SK-N-MC (cell line): ENCODE results near the gene AKAP13.

Experiments
- EZH2 ChIP-seq: fragments of 200-600 bp; sonication (generic); IDR thresholded peaks from one replicate; pipeline ENCODE4 v1.6.1; 2017; ENCODE audit warnings: antibody characterized with exemption
- FOXP2 ChIP-seq: optimal IDR thresholded peaks from 2 replicates; pipeline ENCODE3; 2011; ENCODE audit warnings: mild to moderate bottlenecking, moderate library complexity; ENCODE audit not compliant: insufficient read depth; ENCODE audit errors: extremely low read length, control extremely low read depth
- POLR2AphosphoS5 ChIP-seq: IDR thresholded peaks from 2 replicates; pipeline ENCODE4 v1.6.1; 2012; ENCODE audit warnings: mild to moderate bottlenecking, low read depth, low read length, borderline replicate concordance

DNA sequence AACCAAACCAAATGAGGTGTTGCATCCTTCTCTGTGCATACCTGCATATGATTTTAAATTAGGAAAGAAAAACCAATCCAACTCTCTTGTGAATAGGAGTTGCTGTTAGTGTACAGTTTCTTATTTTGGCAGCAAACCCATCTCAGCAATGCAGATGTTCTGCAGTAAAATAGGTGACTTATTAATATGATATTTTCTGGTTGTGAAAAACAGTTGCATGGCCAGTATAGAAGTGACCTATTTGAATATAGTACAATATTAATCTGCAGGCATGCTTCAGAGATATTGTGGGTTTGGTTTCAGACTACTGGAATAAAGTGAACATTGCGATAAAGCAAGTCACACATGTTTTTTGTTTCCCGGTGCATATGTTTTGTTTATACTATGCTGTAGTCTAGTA lies 42.2 kb downstream of the AKAP13 start:
- TF ChIP-seq EZH2 (no peak), POLR2AphosphoS5 (no peak), FOXP2 (no peak)
